AG08396 (cell line): ENCODE data around the gene IL3.
"Not testable (repeated sequence)": the region's sequence is repeated elsewhere in the genome, so short reads cannot be mapped to it uniquely, and the experiment has no call there.

Experiments
- DNase-seq: peaks from one replicate; pipeline ENCODE4 v3.0.0; 2012; ENCODE audit warnings: low spot score, mixed read lengths

Gene IL3

DNA sequence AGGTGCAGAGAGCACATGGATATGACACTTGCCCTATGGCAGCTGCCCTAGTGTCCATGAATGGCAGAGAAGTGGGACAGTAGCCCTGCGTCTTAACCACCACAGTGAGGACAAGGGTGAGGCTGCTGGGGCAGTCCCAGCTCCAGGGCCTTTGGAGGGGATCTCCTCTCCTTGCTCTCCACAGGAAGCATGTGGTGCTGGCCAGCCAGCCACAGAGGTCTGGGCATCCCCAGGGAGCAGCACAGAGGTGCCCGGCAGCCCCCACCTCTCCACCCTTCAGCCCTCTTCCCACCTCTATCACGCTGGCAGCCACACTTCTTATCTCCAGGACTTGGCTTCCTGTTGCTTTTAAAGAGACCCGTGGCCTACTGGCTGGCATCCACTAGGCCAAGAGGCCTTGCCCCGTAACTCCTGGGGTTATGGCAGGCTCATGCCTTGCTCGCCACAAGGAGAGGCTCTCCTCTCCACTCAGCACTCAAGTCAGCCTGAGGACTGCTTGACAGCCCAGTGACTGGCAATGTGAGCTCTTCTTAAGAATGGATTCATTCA is 35.0 kb downstream of the IL3 start:
- DNase-seq: no peak

DNA sequence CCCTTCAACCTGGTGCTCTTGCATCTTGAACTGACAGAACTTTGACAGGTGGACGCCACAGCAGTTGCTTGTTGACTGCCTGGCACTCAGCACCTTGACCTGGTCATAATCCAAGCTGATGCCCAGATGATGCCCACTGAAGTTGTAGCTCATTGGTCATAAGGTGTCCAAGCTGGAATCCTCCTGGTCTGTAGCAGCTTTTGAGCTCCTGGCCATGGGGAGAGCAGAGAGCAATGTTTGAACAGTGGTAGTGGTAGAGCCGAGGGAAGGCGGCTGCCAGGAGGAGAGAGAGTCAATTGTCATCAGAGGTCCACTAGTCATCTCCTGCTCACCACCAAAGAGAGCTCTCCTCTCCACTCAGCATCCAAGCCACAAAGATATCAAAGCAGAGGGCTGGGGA is 36.4 kb downstream of the IL3 start:
- DNase-seq: no peak

DNA sequence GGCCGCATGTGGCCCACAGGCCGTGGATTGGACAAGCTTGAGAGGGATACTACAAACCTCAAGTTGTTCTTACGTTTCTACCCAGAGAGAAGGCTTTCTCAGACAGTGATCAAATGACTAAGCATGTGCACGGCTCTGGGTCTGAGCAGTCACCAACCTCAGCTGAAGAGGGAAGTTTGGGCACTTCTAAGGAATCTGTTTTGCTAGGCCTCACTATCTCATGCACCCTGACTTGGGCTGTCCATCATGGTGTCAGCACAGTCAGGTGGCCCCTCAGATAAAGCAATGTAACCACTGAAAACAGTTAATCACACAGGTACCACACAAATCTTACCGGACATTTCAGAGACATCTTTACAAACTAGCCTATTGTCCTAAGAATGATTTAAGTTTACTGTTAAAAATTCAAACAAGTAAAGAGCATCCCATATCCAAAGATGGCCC is 37.7 kb downstream of the IL3 start:
- no peak for DNase-seq

DNA sequence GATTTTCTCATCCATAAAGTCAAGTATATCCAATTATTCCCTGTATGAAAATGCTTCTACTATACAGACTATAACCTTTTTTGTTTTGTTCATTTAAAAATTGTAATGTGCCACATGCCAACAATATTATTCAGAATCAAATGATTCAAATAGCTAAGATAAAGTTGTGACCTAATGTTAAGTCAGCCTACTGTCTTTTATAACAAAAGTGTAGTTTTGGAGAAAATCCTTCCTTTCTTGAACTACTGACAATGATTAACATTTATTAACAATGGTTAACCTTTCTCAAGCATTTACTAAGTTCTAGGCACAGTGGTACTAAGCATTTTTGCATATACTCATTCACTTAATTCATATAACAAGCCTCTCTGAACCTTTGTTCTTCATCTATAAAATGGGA is 38.2 kb downstream of the IL3 start:
- no peak for DNase-seq

GRCh38 chr5:132099076-132099748 is 38.8 kb downstream of the IL3 start:
- DNase-seq: no peak

GRCh38 chr5:132099905-132100304 is 39.5 kb downstream of the IL3 start:
- DNase-seq: no peak

DNA sequence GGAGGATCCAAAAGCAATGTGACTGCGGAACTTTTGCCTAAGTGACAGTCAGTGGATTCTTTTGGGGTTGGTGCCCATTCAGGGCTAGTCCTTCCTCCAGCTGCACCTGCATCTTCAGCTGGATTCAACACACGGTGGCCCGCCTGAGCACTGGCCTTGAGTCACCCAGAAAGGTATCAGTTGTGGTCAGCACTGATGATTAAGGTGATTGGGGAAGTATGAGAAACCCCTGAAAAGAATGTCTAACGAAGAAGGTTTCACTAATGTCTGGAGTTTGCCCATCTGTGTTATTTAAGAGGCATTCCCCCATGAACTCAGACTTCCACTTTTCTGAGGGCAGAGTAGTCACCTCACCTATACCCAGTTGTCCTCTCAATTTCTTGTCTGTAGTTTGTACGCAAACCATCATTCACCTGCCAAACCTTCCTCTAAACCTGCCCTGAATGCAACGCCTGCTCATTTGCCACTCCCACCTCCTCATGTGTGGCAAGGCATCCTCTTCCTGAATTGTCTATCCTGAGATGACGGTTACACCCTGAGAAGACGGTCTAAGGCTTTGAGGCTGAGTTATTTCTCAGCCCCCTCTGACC is 40.3 kb downstream of the IL3 start:
- DNase-seq: no peak

GRCh38 chr5:132101385-132101880 is 41.0 kb downstream of the IL3 start:
- no peak for DNase-seq

DNA sequence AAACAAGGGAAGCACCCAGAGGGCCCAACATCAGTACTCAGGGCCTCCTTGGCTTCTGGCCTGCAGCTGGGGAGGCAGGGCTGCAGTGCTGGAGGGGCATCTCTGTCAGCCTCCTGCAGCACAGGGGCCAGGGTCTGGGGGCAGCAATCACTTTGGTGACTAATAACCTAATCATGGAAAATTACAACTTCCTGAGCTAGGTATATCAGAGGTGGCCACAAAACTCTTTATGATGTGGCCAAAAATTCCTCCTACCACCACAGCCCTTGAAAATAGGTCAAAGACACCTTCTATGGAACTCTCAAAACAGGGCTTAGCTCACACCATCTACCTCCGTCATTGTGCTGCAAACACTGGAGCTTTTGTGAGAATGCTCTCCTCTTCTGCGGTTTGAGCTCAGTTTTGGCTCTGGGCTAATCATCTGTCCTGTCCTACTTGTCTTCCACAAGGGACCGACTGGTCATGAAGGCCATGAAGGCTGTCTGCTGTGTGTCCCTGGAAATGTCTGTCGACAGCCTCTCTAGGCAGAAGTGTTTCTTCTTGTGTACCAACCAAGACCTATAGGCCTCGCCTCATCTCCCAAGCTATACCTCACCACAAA is 41.7 kb downstream of the IL3 start:
- no peak for DNase-seq

DNA sequence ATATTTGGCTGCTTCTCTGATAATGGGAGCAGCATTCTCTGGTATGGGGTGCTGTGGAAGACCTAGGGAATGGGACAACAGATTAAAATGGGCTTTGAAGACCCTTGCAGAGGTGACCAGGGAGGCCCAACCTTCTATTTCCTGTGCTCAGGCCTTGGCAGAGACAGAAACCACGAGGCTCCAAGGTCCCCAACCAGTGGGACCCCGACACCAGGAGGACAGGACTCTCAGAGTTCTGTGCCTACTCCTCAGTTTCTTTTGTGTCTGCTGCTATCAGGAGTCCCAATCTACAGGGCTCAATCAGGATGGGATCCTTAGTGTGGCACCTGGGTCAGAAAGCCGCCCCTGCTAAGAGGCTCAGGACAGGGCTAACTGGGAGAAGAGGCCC is 42.5 kb downstream of the IL3 start:
- no peak for DNase-seq

DNA sequence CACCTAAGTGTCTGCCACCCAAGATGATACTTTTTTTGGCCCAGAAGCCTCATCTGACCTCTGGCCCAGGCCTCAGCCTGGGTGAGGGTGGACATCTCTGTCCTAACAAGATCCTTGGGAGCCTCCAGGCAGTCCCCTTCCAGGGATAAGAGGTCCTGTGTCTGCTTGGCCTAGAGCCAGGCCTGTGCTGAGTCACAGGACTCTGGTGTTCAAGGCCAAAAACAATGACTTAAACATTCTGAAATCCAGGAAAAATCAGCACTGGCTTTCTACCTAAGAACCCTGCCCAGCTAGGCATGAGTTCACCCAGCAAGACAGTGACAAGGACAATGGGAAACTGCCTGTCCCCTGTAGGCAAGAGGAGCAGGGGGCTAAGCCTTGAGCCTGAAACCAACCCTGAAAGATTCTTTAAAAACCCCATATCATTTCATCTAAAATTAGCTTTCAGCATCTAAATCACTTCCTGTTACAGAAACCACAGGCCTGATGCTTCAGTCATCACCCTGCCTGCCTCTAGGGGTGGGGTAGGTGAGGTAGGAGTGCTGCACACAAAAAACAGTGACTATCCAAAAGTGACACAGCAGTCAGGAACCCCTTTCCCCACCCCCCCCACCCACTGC is 43.0 kb downstream of the IL3 start:
- peak; percentile 81 for DNase-seq

GRCh38 chr5:132103969-132104391 is 43.5 kb downstream of the IL3 start:
- DNase-seq: no peak

GRCh38 chr5:132104556-132104955 is 44.1 kb downstream of the IL3 start:
- peak; percentile 37 for DNase-seq

- DNase-seq: no peak
These were observed 45.2 kb downstream of the IL3 start for GRCh38 chr5:132105688-132106087.

DNA sequence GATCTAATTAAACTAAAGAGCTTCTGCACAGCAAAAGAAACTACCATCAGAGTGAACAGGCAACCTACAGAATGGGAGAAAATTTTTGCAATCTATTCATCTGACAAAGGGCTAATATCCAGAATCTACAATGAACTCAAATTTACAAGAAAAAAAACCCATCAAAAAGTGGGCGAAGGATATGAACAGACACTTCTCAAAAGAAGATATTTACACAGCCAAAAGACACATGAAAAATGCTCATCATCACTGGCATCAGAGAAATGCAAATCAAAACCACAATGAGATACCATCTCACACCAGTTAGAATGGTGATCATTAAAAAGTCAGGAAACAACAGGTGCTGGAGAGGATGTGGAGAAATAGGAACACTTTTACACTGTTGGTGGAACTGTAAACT is 48.0 kb downstream of the IL3 start:
- not testable (repeated sequence) for DNase-seq

- DNase-seq: not testable (repeated sequence)
These were observed 48.5 kb downstream of the IL3 start for GRCh38 chr5:132108957-132109356.

DNA sequence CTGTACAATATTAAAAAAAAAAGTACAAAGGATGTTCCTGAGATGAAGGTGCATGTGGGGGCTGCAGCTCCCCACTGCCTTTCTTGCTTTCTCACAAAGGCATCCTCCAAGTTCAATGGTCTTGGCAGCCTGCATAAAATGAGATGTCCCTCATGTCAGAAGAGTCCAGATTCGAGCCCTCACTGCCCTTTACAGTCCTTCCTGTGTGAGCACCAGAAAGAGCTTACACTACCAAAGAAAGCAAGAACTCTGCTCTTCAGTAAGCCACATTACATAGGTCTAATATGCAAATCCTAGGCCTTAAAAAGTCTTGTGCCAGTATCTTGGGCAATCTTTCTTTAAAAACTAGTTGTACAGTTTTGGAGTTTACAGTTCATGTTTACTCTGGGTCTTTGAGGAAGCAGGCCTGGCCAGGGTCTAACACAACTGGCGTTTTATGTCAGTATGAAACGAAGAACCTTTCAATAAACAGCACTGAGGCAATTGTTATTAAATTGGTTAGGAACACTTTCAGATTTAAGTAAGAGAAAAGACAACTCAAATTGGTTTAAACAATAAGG is 49.1 kb downstream of the IL3 start:
- DNase-seq: no peak

GRCh38 chr5:132110195-132110594 is 49.7 kb downstream of the IL3 start:
- no peak for DNase-seq

DNA sequence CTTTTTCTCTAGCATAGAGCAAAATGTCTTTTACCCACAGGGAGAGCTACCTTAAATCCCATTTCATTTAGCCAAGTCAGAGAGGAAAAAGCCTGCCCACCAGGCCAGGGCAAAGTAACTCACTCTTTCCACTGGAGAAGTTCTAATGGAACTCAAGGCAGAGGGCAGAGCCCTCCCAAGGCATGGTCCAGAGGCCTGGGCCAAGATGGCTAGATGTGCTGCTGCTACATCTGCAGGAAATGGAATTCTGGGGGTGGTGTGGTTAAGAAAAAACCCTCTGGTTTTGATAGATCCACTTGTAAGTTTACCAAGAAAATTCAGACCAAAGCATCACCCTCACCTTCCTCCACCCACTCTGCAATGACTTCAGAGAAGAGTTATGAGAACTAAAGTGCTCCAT is 50.5 kb downstream of the IL3 start:
- DNase-seq: no peak

DNA sequence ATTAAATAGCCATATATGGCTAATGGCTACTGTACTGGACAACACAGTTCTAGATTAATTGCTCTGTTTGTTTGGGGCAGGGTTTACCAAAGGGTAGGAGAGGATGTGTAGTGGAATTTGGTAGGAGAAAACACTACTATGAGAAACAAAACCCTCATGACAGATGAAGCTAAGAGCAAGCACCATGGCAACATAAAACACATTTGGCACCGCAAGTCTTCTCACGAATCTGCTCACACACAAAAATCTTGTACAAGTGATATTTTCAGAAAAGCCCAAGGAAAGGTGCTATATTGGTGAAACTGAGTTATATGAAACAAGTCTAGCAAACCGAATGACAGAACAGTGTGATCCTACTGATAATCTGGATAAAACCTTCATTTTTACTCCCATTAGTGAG is 51.7 kb downstream of the IL3 start:
- DNase-seq: no peak
